GM21367 (cell line): ENCODE measurements around the gene TRAPPC3L.

Experiments used
- ATAC-seq: cut with Tn5 transposase; IDR thresholded peaks from one replicate; pipeline ENCODE4 v1.9.1; 2021; ENCODE audit not compliant: unreplicated experiment

Gene TRAPPC3L

GRCh38 chr6:116545651-116546050, at the start of gene TRAPPC3L:
Gene TRAPPC3L, minus strand, starts transcription at chr6:116545684. Its CDS starts 170 bp downstream, at chr6:116545514.
- no peak for ATAC-seq

- ATAC-seq = no peak
These were observed 49.8 kb upstream of the TRAPPC3L start for GRCh38 chr6:116595247-116595646.

- no peak for ATAC-seq
These were observed 41.3 kb upstream of the TRAPPC3L start for GRCh38 chr6:116586738-116587137.

GRCh38 chr6:116586276-116586675, 40.8 kb upstream of the TRAPPC3L start:
- no peak for ATAC-seq

- no peak for ATAC-seq
These were observed 34.7 kb upstream of the TRAPPC3L start for GRCh38 chr6:116580198-116580597.

GRCh38 chr6:116579143-116579542, 33.7 kb upstream of the TRAPPC3L start:
- no peak for ATAC-seq

- no peak for ATAC-seq
These were observed 32.9 kb upstream of the TRAPPC3L start for GRCh38 chr6:116578335-116578734.

GRCh38 chr6:116577486-116577885, 32.0 kb upstream of the TRAPPC3L start:
- no peak for ATAC-seq

GRCh38 chr6:116575227-116575626, 29.7 kb upstream of the TRAPPC3L start:
- no peak for ATAC-seq

GRCh38 chr6:116572162-116572561, 26.7 kb upstream of the TRAPPC3L start:
- no peak for ATAC-seq

- no peak for ATAC-seq
These were observed 26.2 kb upstream of the TRAPPC3L start for GRCh38 chr6:116571683-116572000.

GRCh38 chr6:116570856-116571682, 25.6 kb upstream of the TRAPPC3L start, which contains the start of gene RWDD1:
Gene RWDD1, plus strand, starts transcription at chr6:116571504. Its CDS starts 79 bp downstream, at chr6:116571583.
- peak; percentile 89 for ATAC-seq

GRCh38 chr6:116568821-116569755, 23.6 kb upstream of the TRAPPC3L start:
- no peak for ATAC-seq

- ATAC-seq = no peak
These were observed 22.6 kb upstream of the TRAPPC3L start for GRCh38 chr6:116568111-116568510.

GRCh38 chr6:116564921-116565872, 19.7 kb upstream of the TRAPPC3L start:
- ATAC-seq = no peak

GRCh38 chr6:116564311-116564710, 18.8 kb upstream of the TRAPPC3L start:
- no peak for ATAC-seq

- no peak for ATAC-seq
These were observed 18.3 kb upstream of the TRAPPC3L start for GRCh38 chr6:116563830-116564229.

GRCh38 chr6:116562614-116563013, 17.1 kb upstream of the TRAPPC3L start:
- no peak for ATAC-seq

GRCh38 chr6:116562019-116562403, 16.5 kb upstream of the TRAPPC3L start:
- ATAC-seq = no peak

GRCh38 chr6:116561377-116562018, 16.0 kb upstream of the TRAPPC3L start:
- peak; percentile 86 for ATAC-seq
